COLO668 (cell line): ENCODE data around the gene SLC44A2.
A peak's percentile ranks its signal among the peaks of the same experiment; 100 is the strongest.

Experiments used
- DNase-seq: peaks from one replicate; lab custom pipeline; 2025; ENCODE audit not compliant: unreplicated experiment; lab: John Stamatoyannopoulos, UW

SLC44A2 gene

DNA sequence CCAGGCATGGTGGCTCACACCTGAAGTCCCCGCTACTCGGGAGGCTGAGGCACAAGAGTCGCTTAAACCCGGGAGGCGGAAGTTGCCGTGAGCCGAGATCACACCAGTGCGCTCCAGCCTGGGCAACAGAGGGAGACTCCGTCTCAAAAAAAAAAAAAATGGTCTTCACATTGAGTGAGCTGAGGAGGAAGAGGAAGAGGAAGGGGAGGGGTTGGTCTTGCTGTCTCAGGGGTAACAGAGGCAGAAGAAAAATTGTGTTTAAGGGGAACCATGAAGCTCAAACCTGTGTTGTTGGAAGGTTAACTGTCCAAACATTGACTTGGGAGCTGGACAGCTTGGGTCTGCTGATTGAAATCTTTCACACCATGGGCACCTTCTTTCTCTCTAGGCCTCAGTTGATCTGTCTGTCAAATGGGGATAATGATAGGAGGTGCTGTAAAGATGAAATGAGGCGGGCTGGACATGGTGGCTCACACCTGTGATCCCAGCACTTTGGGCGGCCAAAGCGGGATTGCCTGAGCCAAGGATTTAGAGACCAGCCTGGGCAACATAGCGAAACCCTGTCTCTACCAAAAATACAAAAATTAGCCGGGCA lies 9.8 kb upstream of the SLC44A2 start:
- no peak for DNase-seq

DNA sequence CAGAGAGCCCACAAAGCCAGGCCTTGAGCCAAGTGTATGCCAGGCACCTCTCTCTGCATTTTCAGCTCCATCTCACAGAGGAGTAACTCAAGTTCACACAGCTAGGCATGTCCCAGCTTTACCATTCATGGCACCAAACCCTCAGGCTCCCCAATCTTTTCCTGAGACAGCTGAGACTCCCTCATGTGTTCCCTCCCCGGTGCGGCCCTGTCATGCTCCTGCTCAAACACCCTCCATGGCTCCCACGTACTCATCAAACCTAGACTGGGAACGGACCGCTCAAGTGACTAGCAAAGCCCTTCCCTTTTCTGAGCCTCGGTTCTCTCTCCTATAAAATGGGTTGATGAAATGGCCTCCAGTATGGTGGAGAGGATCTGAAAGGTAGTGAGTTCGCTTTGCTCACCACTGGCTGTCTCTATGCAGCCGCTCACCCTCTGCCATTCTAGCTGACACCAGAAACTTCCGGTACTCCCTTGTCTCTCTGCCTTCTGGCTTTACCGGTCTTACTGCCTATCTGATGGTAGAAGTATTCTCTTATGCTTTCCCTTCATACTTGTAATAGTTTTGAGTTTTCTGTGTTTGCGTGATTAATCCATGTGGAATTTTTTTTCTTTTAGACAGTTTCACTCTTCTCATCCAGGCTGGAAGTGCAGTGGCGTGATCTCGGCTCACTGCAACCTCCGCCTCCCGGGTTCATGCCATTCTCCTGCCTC lies 7.8 kb upstream of the SLC44A2 start:
- DNase-seq = no peak

DNA sequence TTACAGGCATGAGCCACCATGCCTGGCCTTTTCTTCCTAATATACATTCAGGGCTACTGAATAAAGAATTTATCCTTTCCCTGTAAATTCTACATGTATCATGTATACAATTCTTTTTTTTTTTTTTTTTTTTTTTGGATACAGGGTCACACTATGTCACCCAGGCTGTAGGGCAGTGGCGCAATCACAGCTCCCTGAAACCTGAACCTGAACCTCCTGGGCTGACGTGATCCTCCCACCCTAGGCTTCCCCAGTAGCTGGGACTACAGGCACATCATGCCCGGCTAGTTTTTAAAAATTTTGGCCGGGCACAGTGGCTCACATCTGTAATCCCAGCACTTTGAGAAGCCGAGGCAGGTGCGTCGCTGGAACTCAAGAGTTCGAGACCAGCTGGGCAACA lies 6.5 kb upstream of the SLC44A2 start:
- DNase-seq = no peak

DNA sequence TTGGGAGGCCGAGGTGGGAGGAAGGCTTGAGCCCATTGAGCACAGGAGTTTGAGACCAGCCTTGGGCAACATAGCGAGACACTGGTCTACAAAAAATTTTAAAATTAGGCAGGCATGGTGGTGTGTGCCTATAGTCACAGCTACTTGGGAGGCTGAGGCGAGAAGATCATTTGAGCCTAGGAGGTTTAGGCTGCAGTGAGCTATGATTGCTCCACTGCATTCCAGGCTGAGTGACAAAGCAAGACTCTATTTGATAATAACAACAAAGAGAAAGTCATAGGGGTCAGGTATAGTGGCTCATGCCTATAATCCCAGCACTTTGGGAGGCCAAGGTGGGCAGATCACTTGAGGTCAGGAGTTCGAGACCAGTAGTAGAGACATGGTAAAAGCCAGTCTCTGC lies 4.6 kb upstream of the SLC44A2 start:
- no peak for DNase-seq

DNA sequence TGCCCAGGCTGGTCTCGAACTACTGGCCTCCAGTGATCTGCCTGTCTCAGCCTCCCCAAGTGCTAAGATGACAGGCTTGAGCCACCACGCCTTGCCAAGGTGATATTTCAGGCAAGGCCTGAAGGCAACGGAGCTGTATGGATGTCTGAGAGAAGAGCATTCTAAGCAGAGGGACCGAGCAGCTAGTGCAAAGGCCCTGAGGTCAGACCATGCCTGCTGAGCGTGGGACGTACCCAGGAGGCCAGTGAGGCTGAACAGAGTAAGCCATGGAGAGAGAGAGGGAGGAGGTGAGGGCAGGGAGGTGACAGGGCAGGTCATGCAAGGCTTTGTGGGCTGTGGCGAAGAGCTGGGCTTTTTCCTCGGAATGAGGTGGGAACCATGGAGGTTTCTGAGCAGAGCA lies 3.4 kb upstream of the SLC44A2 start:
- DNase-seq = no peak

DNA sequence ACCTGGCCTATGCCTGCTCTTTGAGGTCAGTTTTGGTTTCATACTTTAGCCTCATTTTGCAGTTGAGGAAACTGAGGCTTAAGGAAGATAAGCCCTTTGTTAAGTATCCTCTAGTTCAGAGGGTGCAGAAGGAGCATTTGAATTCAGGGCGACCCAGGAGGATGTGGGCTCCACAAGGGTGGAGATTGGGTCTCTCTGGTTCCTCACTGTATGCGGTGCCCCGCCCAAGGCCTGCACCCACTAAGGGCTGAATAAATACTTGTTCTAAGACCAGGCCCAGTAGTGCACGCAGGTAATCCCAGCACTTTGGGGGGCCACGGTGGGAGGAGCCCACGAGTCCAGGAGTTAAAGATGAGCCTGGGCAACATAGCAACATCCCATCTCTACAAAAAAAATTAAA lies 768 bp upstream of the SLC44A2 start:
- peak; percentile 15 for DNase-seq

DNA sequence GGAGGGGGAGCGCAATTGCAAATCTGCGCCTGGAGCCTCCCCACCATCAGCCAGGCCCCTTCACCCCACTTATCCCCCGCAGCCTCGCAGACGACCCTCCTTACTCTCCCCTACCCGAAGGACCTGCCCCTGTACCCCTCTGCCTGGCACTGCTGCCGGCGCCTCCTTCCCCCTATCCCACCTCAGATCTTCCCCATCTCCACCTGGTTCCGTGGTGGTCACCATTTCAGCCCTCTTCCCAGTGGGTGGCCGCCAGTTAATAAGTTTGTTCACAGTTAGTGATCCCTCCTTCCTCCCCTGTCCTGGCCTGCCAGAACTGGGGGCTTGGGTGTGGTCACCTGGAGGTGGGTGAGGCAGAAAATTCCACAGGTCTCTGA lies 397 bp downstream of the SLC44A2 start:
- DNase-seq = no peak

DNA sequence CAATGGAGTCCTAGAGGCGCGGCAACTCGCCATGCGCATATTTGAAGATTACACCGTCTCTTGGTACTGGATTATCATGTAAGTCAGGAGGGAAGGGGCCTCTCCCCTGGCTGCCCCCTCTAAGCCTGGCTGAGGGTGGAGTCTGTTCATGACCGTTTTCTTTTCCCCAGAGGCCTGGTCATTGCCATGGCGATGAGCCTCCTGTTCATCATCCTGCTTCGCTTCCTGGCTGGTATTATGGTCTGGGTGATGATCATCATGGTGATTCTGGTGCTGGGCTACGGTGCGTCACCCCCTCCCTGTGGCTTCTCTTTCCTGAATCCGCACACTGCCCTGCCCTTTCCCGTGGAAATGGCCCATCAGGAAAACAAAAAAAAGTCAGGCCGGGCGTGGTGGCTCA lies 6.5 kb downstream of the SLC44A2 start:
- DNase-seq = no peak

DNA sequence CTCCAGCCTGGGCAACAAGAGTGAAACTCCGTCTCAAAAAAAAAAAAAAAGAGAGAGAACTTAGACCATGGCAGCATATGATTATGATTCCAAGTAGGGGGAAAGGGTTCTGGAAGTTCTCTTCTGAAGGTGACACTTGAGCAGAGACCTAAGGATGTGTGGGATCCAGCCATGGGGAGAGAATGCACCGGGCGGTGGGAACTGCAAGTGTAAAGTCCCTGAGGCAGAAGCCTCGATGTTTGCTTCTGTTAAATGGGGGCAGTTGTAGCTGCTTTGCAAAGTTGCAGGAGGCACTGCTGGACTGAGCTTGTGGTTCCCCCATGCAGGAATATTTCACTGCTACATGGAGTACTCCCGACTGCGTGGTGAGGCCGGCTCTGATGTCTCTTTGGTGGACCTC lies 9.1 kb downstream of the SLC44A2 start:
- DNase-seq = no peak

DNA sequence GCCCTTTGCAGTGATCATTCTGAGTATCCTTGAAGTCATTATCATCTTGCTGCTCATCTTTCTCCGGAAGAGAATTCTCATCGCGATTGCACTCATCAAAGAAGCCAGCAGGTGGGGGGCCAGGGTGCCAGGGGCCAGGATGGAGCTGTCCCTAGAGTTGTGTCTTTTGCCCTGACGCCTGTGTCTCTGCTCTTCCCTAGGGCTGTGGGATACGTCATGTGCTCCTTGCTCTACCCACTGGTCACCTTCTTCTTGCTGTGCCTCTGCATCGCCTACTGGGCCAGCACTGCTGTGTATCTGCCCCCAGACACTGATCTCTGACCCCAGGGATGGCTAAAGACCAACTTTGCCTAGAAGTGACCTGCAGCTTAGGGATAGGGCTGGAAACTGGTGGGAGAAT lies 9.6 kb downstream of the SLC44A2 start:
- DNase-seq = no peak

DNA sequence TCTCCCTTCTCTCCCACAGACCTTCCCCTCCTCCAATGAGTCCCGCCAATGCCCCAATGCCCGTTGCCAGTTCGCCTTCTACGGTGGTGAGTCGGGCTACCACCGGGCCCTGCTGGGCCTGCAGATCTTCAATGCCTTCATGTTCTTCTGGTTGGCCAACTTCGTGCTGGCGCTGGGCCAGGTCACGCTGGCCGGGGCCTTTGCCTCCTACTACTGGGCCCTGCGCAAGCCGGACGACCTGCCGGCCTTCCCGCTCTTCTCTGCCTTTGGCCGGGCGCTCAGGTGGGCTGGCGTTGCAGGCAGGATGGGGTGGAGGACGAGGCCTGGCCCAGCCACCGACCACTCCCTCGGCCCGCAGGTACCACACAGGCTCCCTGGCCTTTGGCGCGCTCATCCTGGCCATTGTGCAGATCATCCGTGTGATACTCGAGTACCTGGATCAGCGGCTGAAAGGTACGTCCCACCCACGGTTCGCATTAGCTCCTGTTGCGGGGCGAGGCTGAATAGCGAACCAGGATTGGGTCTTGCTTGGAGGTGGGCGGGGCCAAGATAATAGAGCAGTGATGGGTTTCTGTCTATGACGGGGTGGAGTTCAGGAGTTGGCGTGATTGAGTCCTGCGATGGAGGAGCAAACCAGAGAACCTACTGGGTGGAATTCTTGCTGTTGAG lies 11.1 kb downstream of the SLC44A2 start:
- no peak for DNase-seq

DNA sequence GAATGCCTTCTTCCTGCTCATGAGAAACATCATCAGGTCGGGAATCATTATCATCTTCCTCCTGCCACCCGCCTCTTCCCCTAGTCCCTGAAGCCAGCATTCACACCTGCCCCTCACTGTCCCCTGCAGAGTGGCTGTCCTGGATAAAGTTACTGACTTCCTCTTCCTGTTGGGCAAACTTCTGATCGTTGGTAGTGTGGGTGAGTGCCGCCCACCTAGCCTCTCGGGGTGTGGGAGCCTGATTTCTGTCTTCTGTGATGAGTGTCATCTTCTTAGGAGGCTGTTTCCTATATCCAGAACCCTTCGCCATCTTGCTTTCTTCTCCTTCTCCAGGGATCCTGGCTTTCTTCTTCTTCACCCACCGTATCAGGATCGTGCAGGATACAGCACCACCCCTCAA lies 12.5 kb downstream of the SLC44A2 start:
- no peak for DNase-seq

DNA sequence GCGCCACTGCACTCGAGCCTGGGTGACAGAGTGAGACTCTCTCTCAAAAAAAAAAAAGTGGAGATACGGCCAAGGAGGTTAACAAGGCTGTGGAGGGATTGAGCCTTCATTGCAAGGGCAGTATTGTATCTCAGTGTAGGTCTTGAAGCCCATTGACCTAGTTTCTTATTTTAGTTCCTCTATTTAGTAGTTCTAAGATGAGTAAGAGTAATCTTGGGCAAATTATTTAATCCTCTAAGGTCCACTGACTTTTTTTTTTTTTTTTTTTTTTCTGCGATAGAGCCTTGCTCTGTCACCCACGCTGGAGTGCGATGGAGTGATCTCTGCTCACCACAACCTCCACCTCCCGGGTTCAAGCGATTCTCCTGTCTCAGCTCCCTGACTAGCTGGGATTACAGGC lies 14.5 kb downstream of the SLC44A2 start:
- no peak for DNase-seq

DNA sequence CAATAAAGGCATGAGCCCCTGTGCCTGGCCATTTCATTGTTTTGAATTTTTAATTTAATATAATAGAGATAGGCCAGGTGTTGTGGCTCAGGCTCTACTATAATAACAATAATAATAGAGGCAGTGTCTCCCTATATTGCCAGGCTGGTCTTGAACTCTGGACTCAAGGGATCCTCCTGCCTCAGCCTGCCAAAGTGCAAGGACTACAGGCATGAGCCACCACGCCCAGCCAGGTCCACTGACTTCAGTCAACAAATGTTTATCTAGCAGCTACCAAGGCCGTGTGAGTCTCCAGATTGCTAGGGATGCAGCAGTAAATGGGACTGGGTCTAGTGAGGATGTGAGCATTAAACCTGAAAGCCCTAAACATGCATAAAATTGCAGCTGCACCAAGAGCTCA lies 15.0 kb downstream of the SLC44A2 start:
- DNase-seq = no peak

DNA sequence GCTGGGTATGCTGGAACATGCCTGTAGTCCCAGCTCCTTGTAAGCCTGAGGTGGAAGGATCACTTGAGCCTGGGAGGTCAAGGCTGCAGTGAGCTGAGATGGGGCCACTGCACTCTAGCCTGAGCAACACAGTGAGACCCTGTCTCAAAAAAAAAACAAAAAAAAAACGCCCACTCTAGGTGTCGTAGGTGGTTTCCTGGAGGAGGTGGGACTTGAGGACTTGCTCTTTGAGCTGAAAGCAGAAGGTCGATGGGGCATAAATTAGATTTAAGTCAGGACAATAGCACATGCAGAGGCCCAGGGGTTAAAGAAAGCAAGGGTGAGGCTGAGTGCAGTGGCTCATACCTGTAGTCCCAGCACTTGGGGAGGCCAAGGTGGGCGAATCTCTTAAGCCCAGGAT lies 15.9 kb downstream of the SLC44A2 start:
- no peak for DNase-seq

DNA sequence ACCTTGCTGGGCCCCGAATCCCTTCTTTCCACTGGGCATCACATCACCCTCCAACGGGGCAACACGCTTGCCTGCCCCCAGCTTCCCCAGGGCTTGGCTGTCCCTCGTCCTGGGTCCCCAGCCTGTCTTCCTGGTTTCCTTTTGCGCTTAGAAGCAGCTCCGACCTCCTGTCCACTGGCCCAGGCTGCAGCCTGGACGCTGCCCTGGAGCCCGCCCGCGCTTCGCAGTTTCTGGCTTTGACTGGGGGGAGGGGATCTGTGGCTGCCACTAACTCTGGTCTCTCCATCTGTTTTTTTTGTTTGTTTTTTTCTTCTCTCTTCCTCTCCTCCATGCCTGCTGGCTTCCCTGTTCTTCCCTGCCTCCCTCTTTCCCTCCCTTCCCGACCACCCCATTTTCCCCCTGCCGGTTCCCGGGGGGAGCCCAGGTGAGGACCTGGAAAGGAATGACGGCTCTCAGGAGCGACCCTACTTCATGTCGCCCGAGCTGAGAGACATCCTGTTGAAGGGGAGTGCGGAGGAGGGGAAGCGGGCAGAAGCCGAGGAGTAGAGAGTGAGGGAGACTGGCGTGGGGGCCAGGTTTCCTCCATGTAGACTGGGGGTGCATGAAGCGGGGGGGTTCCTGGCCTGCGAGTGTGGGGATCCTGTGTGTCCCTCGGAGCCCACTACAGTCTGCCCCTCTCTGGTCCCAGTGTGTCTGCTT lies 17.3 kb downstream of the SLC44A2 start:
- DNase-seq = no peak

DNA sequence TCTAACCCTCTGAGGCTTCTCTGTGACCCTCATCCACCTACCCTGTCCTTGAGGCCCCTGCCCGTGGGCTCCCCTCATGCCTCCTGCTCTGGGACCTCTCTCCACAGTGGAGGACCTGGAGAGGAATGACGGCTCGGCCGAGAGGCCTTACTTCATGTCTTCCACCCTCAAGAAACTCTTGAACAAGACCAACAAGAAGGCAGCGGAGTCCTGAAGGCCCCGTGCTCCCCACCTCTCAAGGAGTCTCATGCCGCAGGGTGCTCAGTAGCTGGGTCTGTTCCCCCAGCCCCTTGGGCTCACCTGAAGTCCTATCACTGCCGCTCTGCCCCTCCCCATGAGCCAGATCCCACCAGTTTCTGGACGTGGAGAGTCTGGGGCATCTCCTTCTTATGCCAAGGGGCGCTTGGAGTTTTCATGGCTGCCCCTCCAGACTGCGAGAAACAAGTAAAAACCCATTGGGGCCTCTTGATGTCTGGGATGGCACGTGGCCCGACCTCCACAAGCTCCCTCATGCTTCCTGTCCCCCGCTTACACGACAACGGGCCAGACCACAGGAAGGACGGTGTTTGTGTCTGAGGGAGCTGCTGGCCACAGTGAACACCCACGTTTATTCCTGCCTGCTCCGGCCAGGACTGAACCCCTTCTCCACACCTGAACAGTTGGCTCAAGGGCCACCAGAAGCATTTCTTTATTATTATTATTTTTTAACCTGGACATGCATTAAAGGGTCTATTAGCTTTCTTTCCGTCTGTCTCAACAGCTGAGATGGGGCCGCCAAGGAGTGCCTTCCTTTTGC lies 18.0 kb downstream of the SLC44A2 start:
- no peak for DNase-seq

DNA sequence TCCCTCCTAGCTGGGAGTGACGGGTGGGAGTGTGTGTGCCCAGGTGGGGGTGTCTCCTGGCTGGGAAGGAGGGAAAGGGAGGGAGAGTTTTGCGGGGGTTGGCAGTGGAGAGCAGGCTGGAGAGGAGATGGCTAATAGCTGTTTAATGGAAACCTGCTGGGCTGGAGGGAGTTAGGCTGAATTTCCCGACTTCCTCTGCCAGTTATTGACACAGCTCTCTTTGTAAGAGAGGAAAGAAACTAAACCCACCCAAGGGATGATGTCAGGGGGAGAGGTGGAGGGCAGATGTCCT lies 18.6 kb downstream of the SLC44A2 start:
- DNase-seq = no peak

DNA sequence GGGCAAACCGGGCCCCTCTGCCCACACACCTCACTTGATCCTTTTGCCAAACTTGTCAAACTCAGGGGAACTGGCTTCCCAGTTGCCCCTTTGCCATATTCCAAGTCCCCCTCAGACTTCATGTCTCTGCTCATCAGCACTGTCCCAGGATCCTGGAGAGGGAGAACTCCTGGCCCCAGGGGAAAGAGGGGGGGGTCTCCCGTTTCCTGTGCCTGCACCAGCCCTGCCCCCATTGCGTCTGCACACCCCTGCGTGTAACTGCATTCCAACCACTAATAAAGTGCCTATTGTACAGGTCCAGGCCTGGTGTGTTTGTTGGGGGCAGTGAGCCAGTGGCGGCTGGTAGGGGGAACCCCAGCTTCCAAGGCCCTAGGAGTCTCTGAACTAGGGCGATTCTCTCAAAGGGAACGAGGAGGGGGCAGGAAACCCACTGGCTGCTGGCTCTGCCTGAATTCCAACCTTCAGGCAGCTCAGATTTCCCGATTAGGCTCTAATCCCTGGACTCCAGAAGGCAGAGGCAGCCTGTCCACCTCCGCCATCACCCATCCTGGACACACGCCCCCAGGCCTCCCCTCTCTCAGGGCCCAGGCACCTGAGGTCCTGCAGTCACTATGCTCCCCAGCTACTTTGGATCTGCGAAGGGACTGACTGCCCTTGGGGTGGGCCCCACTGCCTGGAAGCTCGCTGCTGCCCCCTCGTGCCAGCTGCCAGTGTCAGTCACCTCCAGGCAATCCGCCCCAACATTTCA lies 19.1 kb downstream of the SLC44A2 start:
- peak; percentile 73 for DNase-seq

DNA sequence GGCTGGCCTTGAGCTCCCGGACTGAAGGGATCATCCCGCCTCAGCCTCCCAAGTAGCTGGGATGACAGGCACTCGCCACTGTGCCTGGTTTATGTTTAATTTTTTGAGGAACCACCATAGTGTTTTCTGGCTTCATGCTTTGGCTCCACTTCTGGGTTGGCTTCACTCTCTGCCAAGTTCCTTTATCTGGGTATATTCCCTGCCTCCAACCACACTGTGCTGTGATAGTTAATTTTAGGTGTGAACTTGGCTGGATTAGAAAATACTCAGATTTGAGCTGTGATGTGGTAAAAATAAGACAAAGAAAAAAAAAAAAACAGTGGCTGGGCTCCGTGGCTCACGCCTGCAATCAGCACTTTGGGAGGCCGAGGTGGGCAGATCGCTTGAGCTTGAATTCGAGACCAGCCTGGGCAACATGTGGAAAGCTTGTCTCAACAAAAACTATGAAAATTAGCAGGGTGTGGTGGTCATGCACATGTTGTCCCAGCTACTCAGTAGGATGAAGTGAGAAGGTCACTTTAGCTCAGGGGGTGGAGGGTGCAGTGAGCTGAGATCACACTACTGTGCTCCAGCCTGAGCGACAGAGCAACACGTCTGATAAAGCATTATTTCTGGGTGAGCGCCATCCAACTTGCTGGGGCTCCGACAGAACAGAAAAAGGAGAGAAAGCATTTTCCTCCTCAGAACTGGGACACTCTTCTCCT lies 21.3 kb downstream of the SLC44A2 start:
- no peak for DNase-seq
